OCI-M2 (cell line): Measurements from ENCODE around the gene GP5.

Source experiments
- DNase-seq: peaks from one replicate; lab custom pipeline; 2025; ENCODE audit not compliant: unreplicated experiment; lab: John Stamatoyannopoulos, UW

Gene GP5

DNA sequence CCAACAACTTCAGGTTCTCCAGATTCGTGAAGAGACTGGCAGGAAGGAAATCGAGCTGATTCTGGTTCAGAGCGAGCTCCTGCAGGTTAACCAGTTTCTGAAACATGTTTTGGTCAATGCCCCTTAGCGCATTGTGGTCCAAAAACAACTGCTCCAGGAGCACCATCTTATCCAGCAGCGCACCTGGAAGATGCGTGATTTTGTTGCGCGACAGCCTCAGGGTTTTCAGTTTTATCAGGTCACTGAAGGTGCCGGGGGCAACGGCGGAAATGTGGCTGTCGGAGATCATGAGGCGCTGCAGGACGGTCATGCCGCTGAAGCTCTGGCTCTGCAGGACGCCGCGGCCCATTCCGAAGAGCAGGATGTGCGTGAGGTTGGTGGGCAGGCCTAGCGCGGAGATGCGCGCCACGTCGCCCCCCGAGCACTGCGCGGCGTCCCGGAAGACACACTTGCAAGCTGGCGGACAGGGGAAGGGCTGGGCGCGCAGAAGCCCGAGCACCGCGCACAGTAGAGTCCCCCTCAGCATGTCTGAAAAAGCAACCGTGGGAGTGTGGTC lies 1.2 kb downstream of the GP5 start:
- DNase-seq: no peak

DNA sequence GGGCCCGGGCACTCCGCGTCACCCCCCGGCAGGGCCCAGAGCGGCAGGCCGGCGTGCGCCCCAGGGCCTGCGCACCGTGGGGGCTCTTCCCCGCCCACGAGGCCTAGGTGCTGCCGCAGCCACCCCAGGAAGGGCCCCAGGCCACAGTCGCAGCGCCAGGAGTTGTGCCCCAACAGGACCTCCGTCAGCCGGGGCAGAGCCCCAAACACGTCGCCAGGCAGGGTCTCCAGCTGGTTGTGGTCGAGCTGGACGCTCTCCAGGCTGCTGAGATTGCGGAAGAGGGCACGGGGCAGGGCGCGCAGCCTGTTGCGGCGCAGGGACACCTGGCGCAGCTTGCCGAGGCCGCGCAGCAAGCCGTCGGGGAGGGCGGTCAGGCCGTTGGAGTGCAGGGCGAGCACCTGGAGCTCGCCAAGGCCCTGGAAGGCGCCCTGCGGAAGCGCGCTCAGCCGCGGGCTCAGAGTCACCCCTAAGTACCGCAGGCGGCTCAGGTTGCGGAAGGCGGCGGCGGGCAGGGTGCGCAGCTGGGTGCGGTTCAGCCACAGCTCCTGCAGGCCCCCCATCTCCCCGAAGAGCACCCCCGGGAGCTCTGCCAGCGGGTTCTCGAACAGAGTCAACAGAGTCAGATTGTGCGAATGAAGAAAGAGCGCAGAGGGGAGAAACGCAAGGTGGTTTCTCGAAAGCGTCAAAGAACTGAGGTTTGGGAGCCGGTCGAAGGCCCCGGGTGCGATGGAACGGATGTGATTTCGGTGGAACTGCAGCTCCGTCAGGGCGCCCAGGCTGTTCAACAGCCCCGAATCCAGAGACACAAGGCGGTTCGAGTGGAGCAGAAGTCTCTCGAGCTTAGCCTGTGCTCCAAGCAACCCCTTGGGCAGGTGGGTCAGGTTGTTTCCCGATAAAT lies 2.0 kb downstream of the GP5 start:
- DNase-seq: no peak

DNA sequence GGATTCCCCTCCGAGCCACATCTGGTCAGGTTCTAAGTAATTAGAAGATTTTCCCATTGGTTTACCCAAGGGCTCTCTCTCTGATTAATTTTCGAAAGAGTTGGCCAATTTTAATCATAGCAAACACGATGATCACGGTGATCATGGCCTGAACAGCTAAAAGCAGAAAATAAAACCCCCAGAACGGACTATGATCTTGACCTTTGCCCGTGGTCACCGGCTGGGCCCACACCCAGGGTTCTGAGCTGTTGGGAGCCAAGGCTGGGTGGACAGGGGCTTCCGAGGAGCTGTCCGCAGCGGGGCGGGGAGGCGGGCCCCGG lies 2.6 kb downstream of the GP5 start:
- DNase-seq: no peak

DNA sequence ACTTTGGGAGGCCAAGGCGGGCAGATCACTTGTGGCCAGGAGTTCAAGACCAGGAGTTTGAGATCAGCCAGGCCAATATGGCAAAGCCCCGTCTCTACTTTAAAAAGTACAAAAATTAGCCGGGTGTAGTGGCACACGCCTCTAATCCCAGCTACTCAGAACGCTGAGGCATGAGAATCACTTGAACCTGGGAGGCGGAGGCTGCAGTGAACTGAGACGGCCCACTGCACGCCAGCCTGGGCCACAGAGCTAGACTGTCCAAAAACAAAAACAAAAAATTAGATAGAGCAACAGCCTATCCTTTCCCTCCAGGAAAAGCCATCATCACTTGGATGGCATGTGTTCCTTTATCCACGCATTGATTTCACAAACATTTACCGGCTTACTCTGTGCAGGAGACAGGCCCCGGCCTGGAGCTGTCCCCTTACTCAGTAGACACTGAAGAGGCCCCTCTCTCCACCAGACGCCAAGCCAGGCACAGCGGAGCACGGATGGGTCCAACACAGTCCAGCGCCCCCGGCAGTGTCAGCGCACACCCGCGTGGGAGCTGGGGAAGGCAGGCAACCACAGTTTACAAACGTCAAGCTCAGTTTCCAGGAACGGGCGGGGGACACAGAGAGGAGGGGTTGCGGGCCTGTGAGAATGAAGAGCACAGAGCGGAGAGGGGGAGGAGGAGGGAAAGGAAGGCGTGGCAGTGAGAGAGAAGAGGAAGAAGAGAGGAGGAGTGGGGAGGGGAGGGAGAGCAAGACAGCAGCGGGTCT lies 3.1 kb downstream of the GP5 start:
- DNase-seq: peak; percentile 22

DNA sequence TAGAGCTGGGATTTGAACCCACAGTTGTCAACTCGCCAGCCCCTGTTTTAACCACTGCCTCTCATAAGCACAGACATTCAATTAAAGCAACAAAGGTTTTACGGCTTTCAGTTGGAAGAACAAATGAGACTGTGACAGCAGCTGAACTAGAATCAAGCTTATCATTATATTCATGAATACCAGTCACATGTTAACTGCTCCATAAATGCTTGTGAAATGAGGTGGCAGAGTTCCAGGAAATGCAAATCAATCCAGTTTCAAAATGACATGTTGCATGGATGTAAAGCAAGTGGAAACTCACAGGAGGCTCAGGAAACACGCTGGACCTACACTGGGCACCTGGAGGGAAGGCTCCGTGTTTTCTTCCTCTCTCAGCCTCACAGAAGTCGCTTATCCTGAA lies 3.9 kb downstream of the GP5 start:
- no peak for DNase-seq

DNA sequence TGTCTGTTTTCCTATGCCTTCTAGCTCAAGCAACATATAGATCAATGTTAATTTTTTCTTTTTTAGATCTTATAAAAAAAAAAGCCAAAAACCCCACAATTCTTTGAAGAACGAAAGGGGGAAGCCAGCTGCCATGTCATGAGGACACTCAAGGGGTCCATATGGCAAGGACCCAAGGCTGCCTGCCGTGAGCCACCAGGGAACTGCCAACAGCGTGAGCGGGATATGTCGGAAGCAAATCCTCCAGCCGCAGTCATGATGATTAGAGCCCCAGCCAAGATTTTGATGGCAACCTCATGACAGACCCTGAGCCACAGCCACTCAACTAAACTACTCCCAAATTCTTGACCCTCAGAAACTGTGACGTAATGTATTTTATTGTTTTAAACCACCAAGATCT lies 6.5 kb downstream of the GP5 start:
- DNase-seq: no peak

DNA sequence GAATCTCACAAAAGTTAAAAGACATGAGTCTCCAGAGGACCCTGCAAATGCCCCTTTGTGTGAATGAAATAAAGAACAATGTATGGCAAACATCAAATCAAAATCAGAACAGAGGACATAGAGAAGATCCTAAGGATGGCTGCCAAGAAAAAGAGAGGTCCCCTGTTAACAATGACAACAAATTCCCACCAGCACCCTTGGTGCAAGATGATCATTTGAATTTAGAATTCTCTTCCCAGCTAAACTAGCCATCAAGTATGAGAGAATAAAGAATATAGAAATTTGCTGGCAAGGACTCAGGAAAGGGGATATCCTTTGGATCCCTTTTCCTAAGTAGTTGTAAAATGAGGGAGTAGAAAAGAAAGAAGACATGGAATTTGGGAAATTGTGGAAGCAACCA lies 8.2 kb downstream of the GP5 start:
- DNase-seq: no peak

DNA sequence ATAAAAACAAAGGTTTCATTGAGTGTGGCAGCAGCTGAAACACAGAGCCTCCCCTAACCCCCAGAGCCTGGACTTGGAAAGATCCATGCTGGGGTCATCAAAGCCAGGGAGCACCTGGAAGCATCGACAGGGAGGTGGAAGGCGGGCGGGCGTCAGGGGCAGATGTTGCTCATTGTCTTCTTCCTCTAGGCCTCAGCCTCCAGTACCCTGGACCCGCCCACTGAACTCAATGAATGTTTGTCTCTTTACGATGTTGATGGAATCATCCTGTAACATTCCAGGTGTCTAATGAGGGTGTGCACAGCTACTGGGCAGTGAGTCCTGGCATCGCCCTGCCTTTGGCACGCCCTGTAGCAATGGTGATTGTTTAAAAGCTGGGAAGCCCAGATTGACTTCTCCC lies 9.8 kb downstream of the GP5 start:
- no peak for DNase-seq

DNA sequence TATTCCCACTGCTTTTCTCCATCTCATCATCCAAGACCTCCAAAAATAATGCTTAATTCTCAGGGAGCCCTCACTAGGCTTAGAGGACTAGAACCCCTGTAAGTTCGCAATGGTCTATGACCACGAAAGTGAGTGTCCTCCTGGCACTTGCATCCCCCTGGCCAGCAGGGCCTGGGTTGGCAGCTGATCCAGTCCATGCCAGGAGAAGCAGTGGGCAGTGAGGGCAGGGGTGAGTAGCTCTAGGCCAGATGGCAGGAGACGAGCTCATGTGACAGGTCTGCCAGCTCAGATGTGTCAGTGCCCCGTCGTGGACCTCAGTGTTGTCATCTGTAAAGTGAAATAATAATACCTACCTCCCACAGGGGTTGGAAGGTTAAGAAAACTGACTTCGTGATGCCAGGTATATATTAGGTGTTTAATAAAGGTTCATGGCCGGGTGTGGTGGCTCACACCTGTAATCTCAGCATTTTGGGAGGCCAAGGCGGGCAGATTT lies 11.1 kb downstream of the GP5 start:
- DNase-seq: no peak

DNA sequence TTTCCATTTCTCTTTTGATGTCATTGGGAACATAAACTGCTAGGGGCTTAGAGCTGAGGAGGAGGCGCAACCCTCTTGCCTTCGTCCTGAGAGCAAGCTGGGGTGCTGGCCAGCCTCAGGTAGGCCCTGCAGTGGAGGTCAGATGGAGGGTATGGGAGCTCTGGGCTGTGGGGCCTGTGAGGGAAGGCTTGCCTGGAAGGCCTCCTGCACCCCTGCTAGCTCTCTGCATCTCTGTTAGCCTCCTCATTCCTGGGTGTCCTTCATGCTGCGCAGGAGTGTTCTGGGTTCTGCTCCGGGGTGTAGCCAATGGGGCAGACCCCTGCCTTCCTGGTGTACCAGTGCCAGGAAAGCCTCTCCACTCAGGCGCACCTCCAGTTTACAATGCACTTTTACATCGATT lies 11.8 kb downstream of the GP5 start:
- no peak for DNase-seq

DNA sequence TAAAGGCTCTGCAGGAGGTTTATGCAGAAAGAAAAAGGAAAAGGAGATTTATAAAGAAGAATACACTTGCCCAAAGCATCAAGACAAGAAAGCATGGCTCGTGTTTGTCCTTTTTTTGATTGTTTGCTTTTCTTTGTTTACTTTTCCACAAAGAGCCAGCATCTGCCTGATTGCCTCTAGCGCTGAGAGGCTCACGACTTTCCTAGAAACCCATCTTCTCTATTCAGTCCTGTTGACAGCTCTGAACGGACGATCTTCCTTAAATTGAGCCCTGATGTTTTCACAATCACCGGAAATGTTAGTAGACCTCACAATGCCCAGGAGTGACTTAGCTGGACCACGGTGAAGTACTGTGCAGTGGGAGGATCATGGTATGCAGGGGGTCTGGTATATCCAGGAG lies 12.4 kb downstream of the GP5 start:
- DNase-seq: no peak

DNA sequence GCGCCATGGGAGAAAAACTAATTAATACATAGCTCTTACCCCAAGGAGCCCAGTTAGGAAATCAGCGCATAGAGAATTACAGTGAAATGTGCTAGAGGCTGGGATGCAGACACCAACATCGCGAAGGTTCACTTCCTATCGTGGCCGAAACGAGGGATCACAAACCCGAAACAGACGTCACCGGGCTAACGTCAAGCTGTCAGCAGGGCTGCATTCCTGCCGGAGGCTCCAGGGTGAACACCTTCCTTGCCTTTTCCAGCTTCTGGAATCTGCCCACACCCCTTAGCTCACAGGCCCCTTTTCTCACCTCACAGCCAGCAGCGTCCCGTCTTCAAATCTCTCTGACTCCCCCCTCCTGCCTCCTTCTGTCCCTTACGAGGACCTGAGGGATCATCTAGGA lies 13.0 kb downstream of the GP5 start:
- DNase-seq: no peak

DNA sequence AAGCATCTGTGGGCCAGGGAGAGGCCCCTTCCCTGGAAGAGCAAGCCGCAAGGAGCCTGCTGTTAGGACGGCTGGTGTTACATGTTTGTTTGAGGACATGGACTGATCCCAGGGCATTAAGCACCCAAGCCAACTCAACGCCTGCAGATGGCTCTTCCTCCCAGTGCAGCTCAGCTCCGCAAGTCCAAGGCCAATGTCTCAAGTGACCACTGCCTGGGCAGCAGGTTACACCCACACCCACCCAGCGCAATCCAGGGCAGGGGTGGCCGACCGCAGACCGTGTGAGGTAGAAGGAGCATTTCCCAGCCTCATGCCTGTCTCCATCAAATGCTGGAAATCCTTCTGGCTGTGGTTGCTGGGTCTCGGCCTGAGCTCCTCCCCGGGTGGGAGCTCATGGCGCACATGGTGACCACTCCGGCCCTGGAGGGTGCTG lies 14.5 kb downstream of the GP5 start:
- DNase-seq: no peak

DNA sequence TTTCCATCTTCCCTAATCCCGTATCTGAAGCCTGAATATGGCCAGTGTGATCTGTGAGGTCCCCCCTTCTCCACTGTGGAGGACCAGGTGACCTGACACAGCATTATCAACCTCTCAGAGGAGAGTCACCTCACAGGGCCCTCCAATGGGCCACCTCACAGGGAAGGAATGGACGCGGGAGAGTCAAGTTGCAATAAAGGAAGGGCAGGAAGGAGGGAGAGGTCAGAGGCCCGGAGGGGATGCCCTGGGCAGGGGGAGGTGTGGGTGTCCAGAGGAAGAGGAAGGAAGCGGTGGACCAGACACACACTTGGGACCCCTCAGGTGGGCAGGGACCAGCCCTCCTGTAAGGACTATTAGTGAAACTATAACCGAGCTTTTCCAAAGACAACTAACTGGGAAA lies 14.9 kb downstream of the GP5 start:
- no peak for DNase-seq

DNA sequence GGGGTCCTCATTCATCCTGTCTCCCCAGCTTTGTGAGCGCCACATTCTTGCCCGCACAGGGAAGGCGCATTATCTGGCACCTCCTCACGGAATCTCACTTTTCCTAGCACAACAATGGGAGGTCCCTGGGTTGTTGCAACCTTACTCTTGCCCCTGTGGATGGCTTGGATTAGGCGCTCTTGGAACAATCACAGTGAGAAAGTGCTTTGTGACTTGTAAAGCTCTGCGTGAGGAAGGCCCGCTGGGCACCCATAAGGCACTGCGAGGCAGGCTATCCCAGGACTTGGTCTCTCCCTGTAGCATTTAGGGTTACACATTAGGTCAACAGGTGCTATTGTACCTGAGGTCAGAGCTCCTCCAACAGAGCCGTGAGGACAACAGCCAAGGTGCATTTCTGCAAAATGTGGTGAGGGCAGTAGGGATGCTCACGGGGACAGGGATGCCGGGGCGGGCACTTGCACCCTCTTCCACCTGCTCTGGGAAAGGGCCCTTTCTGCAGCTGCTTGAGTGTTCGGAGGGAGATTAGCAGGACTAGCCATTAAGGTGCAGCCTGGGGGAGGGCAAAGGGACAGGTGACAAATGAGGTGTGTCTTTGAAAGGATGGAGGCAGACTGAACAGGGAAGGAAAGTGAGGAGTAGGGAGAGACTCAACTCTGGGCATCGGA lies 15.7 kb downstream of the GP5 start:
- no peak for DNase-seq

DNA sequence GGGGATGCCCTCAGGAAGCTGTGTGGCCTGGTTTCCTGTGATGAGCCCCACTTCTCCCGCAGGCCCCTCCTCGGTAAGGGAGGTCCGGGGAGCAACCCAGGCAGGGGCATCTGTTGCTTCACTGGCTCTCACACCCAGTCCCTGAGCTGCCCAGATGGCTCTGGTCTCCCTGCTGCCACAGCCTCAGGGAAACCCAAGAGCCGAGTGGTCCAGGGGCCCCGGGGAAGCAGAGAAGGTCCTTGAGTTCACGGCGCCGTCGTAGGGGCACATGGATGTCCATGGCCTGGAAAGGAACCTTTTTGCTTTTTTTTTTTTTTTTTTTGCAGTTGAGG lies 16.2 kb downstream of the GP5 start:
- no peak for DNase-seq

DNA sequence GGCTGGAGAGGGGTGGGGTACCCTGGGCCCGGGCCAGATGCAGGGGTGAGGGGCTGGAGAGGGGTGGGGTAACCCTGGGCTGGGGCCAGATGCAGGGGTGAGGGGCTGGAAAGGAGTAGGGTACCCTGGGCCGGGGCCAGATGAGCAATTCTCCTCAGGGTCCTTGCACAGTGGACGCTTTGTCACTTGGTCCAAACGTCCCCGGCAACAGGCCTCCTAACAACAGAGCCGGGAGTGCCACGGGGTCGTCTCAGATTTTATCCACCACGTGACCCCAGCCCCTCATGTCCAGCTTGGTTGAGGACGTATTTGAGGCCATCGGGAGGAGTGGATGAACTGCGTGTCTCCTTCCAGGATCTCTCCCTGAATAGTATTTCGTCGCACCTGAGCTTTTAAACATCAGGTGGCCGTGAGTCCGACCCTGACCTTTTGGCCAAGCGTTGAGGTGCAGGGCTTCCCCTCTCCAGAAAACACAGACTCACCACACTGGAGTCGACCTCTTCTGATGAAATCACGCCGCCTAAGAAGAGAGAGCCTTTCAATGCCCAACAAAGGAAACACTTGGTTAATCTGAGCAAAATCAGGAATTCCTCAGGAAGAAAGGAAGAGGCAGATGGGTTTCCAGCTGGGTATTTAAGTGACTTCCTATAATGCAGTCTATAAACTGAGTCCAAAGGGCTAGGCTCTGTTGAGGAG lies 16.7 kb downstream of the GP5 start:
- DNase-seq: no peak

DNA sequence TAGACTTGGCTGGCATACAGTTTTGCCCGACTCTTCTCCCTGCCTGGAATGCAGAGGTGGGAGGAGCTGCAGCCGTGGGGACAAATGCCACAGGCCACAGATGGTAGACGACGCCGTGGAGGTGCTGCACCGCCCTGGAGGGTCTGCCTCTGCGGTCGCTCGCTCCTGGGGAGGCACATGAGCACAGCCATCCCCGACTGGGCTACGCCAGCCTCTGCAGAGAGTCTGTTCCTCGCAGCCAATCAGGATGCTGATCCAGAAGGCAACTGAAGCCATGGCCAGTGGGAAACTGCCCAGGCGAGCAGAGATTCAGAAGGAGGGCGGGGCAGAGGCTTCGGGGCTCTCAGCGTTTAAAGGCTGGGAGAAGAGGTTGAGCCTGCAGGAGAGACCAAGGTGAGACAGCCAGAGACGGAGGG lies 17.6 kb downstream of the GP5 start:
- DNase-seq: no peak

DNA sequence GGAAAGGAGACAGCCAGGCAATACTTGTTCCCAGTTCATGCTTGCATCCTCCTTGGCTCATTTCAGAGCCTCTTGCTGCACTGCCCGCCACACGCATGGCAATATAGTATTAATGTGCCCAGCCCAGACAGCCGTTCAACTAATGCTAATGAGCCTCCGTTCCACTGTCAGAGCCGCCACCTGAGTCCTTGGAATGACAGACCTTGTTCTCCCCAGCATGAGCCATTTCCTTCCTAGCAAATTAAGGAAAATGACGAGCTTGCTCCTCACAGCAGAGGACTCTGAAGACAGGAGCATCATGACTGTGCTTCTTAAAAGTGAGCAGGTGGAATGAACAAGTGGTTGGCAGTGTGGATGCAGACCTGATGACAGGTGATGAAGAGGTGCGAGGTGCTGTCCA lies 18.7 kb downstream of the GP5 start:
- no peak for DNase-seq

DNA sequence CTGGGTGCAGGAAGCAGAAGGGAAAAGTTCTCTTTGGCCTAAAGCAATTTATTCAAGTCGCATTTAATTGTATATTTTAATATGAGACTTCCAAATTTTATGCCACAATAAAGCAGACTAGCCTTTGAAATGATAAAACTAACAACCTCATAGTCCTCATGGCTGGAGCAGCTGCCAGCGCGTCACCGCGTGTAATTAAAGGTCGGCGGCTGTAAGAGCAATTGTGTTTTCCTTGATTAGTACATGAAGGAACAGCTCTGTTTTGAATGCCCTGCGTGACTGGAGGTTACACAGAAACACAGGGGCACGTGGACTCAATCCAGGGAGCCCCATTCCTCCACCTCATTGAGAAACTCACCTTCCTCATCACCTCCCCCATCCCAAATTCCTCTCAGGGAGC lies 19.4 kb downstream of the GP5 start:
- no peak for DNase-seq

DNA sequence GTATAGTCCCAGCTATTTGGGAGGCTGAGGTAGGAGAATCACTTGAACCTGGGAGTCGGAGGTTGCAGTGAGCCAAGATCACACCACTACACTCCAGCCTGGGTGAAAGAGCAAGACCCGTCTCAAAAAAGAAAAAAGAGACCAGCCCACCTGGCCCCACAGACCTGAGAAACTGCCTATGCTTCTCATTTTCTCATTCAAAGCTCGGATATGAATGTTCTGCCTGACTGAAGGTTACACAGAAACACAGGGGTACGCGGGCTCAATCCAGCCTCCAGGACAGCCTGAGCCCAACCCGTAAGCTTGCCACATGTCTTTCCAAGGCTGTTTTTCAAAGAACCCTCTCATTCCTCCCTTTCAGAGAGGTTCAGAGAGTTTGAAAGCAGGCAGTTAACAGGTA lies 19.8 kb downstream of the GP5 start:
- DNase-seq: no peak
